NT2/D1 (cell line): ENCODE measurements around the gene RTF2.

ENCODE experiments used
- DNase-seq: peaks from one replicate; pipeline ENCODE4 v3.0.0-alpha.2; 2011; ENCODE audit warnings: low read depth, low spot score
- H3K27me3 ChIP-seq: 2 replicates; pipeline ENCODE4 v1.6.0; 2011; ENCODE audit warnings: mild to moderate bottlenecking; ENCODE audit not compliant: insufficient read length, insufficient read depth
- H3K36me3 ChIP-seq: 2 replicates; pipeline ENCODE4 v1.6.1; 2011; ENCODE audit warnings: mild to moderate bottlenecking, low read length, mixed read lengths; ENCODE audit not compliant: insufficient read depth, insufficient read length
- H3K4me1 ChIP-seq: 2 replicates; pipeline ENCODE4 v1.5.1; 2011; ENCODE audit not compliant: insufficient read depth, insufficient read length
- H3K4me3 ChIP-seq: 2 replicates; pipeline ENCODE4 v1.5.1; 2011; ENCODE audit warnings: low read depth; ENCODE audit not compliant: insufficient read length
- H3K9ac ChIP-seq: 2 replicates; pipeline ENCODE4 v1.6.0; 2011; ENCODE audit warnings: low read depth; ENCODE audit not compliant: insufficient read length
- H3K9me3 ChIP-seq: 2 replicates; pipeline ENCODE4 v1.5.1; 2011; ENCODE audit warnings: mild to moderate bottlenecking, low read length; ENCODE audit not compliant: insufficient read depth
- SUZ12 ChIP-seq: IDR thresholded peaks from 2 replicates; pipeline ENCODE4 v1.6.1; 2011; ENCODE audit not compliant: insufficient read length, insufficient read depth; ENCODE audit errors: extremely low read depth
- YY1 ChIP-seq: IDR thresholded peaks from 2 replicates; pipeline ENCODE4 v1.6.1; 2011; ENCODE audit not compliant: insufficient read length, insufficient read depth
- ZNF274 ChIP-seq: IDR thresholded peaks from 2 replicates; pipeline ENCODE4 v1.6.1; 2011; ENCODE audit warnings: mild to moderate bottlenecking, low read depth, low read length

Gene RTF2

DNA sequence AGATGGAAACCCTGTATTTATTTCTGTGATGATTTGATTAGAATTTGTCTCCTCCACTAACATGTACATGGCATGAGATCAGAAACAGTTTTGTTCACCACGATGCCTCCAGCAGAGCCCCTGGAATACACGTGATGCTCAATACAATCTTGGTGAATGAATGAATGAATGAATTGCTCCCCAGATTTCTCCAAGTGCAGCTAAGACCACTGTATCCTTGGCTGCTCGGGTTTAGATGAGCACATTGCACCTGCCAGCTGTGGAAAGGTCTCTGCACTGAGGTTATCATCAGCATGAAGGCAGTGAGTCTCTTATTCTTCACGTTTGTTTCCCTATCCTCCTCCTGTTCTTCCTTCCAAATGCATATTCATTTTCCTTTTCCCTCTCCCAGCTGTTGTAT is 38.5 kb upstream of the RTF2 start:
- TF ChIP-seq YY1 (no peak), ZNF274 (no peak), SUZ12 (no peak)
- H3K27me3 ChIP-seq: no peaks in the 10 kb centered on the region
- no peak overlapping the region for H3K4me3 ChIP-seq
- H3K9ac ChIP-seq: no peak overlapping the region
- H3K4me1 ChIP-seq: peaks cover 3% of the 10 kb centered on the region
- no peaks in the 10 kb centered on the region for H3K36me3 ChIP-seq
- DNase-seq: no peak
- no peaks in the 10 kb centered on the region for H3K9me3 ChIP-seq

DNA sequence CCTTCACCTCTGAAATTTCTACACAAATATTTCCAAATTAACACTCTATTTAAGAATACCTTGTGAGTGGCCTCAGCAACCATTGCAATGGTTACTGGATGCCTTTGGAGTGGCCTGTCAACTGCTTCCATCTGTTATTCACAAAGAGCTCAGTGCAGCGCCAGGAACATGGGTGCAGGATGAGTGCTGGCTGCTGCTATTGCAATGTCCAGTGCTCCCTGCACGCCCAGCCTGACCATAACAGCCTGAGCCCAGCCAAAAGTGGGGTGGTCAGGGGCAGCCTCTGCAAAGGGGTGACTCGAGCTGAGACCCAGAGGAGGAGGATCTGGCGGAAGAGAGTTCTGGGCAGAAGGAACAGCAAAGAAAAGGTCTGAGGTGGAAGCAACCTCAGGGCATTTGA is 38.0 kb upstream of the RTF2 start:
- Histone ChIP-seq H3K9ac (no peak overlapping the region), H3K9me3 (no peaks in the 10 kb centered on the region), H3K4me3 (no peak overlapping the region), H3K36me3 (no peaks in the 10 kb centered on the region), H3K4me1 (peaks cover 3% of the 10 kb centered on the region), H3K27me3 (no peaks in the 10 kb centered on the region)
- no peak for DNase-seq
- TF ChIP-seq ZNF274 (no peak), SUZ12 (no peak), YY1 (no peak)

DNA sequence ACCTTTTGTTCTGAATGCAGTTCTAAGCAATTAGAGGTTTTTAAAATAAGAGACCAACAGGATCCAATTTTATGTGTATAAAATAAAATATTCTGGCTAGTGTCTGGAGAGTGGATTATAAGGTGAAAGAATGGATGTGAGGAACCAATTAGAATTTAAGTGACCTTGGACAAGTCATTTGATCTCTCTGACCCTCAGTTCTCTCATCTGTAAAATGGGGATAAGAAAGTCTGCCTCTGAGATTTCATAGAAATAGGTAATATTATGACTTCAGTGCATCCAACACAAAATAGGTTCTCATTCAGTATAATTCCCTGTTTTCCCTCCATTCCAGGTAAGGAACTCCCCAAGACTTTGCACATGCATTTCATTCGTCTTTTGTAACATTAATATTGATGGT is 37.5 kb upstream of the RTF2 start:
- DNase-seq: no peak
- Histone ChIP-seq H3K9me3 (no peaks in the 10 kb centered on the region), H3K4me3 (no peak overlapping the region), H3K36me3 (no peaks in the 10 kb centered on the region), H3K9ac (no peak overlapping the region), H3K4me1 (peaks cover 3% of the 10 kb centered on the region), H3K27me3 (no peaks in the 10 kb centered on the region)
- TF ChIP-seq YY1 (no peak), SUZ12 (no peak), ZNF274 (no peak)

DNA sequence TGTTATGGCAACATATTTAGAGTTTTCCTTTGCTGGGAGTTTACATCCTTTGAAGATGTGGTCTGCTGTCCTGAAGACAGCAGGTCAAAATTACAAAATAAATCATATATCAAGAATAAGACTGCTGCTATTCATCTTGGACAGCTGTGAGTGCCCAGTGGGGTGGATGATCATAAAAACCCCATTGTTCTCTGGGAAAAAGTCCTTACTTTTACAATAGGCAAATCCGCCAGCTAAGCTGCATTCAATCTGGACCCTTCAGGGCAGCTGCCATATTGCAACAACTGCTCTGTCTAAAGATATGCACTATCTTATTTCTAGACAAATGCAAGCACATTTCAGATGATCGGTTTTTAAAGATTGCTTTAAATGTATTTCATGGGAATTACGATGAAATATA is 37.0 kb upstream of the RTF2 start:
- no peaks in the 10 kb centered on the region for H3K27me3 ChIP-seq
- peaks cover 3% of the 10 kb centered on the region for H3K4me1 ChIP-seq
- no peaks in the 10 kb centered on the region for H3K36me3 ChIP-seq
- no peak overlapping the region for H3K4me3 ChIP-seq
- TF ChIP-seq SUZ12 (no peak), ZNF274 (no peak), YY1 (no peak)
- no peak for DNase-seq
- H3K9me3 ChIP-seq: no peaks in the 10 kb centered on the region
- H3K9ac ChIP-seq: no peak overlapping the region

DNA sequence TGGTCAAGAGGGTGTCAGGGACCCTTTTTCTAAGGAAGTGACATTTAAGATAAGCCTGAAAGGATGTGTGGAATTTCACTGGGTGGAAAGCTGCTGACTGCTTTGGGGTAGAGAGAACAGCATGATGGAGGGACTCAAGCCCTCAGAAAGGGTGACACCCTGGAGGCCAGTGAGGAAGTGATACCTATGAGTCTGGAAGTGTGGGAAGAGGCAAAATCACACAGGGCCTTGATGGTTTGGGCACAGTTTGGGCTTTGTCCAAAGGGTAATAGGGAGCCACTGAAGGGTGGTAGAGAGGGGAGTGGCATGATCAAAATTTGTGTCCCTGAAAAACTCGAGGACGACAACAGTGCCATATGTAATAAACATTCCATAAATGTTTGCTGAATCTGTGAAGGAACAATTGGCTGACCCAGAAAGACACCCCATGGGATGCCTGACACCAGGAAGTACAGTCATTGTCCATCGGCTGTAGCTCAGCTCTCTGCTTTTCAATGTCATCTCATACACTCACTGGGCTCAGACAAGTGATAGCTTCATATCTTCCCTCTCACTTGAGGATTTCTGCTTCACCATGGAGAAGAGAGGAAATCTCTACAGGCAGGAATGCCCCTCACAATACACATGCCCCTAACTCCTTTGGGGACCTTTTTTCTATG is 35.1 kb upstream of the RTF2 start:
- Histone ChIP-seq H3K4me1 (peaks cover 3% of the 10 kb centered on the region), H3K9ac (no peak overlapping the region)

DNA sequence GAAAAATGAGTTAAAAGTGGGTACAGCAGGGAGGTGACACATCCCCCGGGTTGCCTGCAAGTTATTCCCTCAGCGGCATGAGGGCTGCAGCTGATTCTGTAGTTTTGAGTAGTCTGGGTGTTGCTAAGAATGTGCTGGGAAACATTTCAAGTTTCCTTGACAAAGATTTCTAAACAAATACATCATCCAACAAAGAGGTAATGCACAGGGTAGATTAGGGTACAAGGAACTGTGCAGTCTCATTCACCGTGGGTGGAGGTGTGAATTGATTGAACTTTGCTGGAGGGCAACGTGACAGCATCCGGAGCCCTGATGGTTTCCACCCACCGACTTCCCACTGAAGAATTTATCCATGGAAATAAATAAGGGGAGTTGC is 34.6 kb upstream of the RTF2 start:
- Histone ChIP-seq H3K27me3 (no peaks in the 10 kb centered on the region), H3K4me1 (peaks cover 3% of the 10 kb centered on the region), H3K9ac (no peak overlapping the region), H3K36me3 (no peaks in the 10 kb centered on the region), H3K9me3 (no peaks in the 10 kb centered on the region), H3K4me3 (no peak overlapping the region)
- TF ChIP-seq SUZ12 (no peak), YY1 (no peak), ZNF274 (no peak)
- DNase-seq: no peak

More for the DNA sequence above, 35.1 kb upstream of the RTF2 start:
- DNase-seq: no peak
- TF ChIP-seq SUZ12 (no peak), YY1 (no peak), ZNF274 (no peak)
- Histone ChIP-seq H3K36me3 (no peaks in the 10 kb centered on the region), H3K4me3 (no peak overlapping the region), H3K27me3 (no peaks in the 10 kb centered on the region), H3K9me3 (no peaks in the 10 kb centered on the region)

DNA sequence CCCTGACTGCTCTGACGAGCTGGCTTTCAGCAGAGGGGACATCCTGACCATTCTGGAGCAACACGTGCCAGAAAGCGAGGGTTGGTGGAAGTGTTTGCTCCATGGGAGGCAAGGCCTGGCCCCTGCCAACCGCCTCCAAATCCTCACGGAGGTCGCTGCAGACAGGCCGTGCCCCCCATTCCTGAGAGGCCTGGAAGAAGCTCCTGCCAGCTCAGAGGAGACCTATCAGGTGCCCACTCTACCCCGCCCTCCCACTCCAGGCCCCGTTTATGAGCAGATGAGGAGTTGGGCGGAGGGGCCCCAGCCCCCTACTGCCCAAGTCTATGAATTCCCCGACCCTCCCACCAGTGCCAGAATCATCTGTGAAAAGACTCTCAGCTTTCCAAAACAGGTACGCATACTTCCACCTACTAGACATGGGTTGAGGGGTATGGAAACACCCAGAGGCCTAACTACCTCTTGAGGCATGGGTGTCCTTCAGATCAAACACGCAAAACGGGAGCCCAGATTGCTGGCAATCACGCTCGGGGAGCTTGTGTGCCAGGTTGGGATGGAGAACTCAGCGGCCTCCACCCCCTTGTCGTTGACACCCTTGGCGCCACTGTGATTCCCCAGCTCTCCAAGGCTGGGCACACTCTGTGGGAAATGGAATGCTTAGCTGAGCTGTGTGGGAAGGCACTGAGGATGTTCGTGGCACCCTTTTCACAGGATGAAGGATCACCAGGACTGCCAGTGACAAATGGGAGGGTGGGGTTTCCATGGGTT is 31.0 kb upstream of the RTF2 start:
- Histone ChIP-seq H3K36me3 (no peaks in the 10 kb centered on the region), H3K27me3 (no peaks in the 10 kb centered on the region), H3K4me3 (no peak overlapping the region), H3K9me3 (no peaks in the 10 kb centered on the region), H3K4me1 (peaks cover 5% of the 10 kb centered on the region), H3K9ac (no peak overlapping the region)
- no peak for DNase-seq
- TF ChIP-seq ZNF274: no peak
- no peak for TF ChIP-seq SUZ12
- TF ChIP-seq YY1: no peak
